Transverse colon (tissue), 4 donors: ENCODE data around the gene OXER1. TPM values are rescaled to one million over a fixed set of nuclear protein-coding genes. Genes with fewer than 3 reads are reported as not detected.

ENCODE experiments used
- DNase-seq: peaks from one replicate; pipeline ENCODE4 v3.0.0-alpha.2; 2019
- H3K27ac ChIP-seq, 4 donors: fragments of 200-600 bp; sonication (generic); 2 replicates each; pipeline ENCODE4 v1.5.1; 2016 to 2018; ENCODE audit warnings: inconsistent platforms in 4 of 4
- H3K27me3 ChIP-seq: fragments of 200-600 bp; sonication (generic); 2 replicates; pipeline ENCODE4 v1.5.1; 2017; ENCODE audit warnings: inconsistent platforms
- H3K36me3 ChIP-seq, 4 donors: fragments of 200-600 bp; sonication (generic); 2 replicates each; pipeline ENCODE4 v1.5.1; 2017 to 2019; ENCODE audit warnings: inconsistent platforms in 4 of 4
- H3K4me1 ChIP-seq, 4 donors: fragments of 200-600 bp; sonication (generic); 2 replicates each; pipeline ENCODE4 v1.5.1; 2017 to 2020; ENCODE audit warnings: inconsistent platforms in 4 of 4
- H3K4me3 ChIP-seq, 4 donors: fragments of 200-600 bp; sonication (generic); 1 replicate in 1 of 4; 2 replicates in 3 of 4; pipeline versions ENCODE4 v1.5.1 to v1.6.1; 2017 to 2019; ENCODE audit warnings: inconsistent platforms in 4 of 4
- H3K9me3 ChIP-seq, 2 donors: fragments of 200-600 bp; sonication (generic); 2 replicates each; pipeline ENCODE4 v1.5.1; 2017 to 2019; ENCODE audit warnings: inconsistent platforms in 2 of 2
- CTCF ChIP-seq, 5 experiments: fragments of 200-600 bp in 3 of 5; fragments of 450-650 bp in 2 of 5; sonication (generic) in 3 of 5; IDR thresholded peaks; 1 replicate in 2 of 5; 2 replicates in 3 of 5; pipeline ENCODE4 v1.5.1; 2016 to 2017; ENCODE audit warnings: antibody characterized with exemption in 5 of 5, inconsistent platforms in 3 of 5, mild to moderate bottlenecking in 2 of 5, moderate library complexity in 1 of 5
- EP300 ChIP-seq: sonication (generic); formaldehyde crosslinking; IDR thresholded peaks from one replicate; pipeline ENCODE4 v1.6.1; 2017; ENCODE audit warnings: antibody characterized with exemption, low read depth
- POLR2A ChIP-seq: fragments of 450-650 bp; IDR thresholded peaks from one replicate; pipeline ENCODE4 v1.6.1; 2016; ENCODE audit warnings: antibody characterized with exemption, mild to moderate bottlenecking, moderate library complexity
- POLR2AphosphoS5 ChIP-seq, 3 donors: sonication (generic); formaldehyde crosslinking; IDR thresholded peaks; one replicate each; pipeline ENCODE4 v1.6.1; 2016; ENCODE audit warnings: antibody characterized with exemption in 3 of 3
- WGBS, 2 donors: methylation state at CpG; one replicate each; pipeline ENCODE4 v1.1.5; 2018; ENCODE audit warnings: low coverage in 1 of 2; 5-methylcytosine and 5-hydroxymethylcytosine counted together
- in situ Hi-C, 4 donors: fragments of 200-750 bp; cut with MboI; loops; one replicate each; pipeline versions ENCODE4 v1.15.0 to v1.15.1; 2017; ENCODE audit warnings: low sequenced_read_pairs in 3 of 4, low pct_ligation_motif_present in 1 of 4, low pct_unique_long_range_greater_than_20kb in 1 of 4
- intact Hi-C: fragments of 100-400 bp; cut with DNase I; formaldehyde crosslinking; loops from one replicate; pipeline ENCODE4 v1.15.1; 2023; ENCODE audit warnings: low total_unique reads
- total RNA-seq, 4 donors: library from RNA; depleted of rRNA; stranded (reverse); fragments of >200 nt; gene quantifications; one replicate each; pipeline ENCODE4 v1.1.0, GENCODE V29; 2016

The OXER1 gene
- total RNA-seq, 4 donors from 2014 or later: 0.48 to 6.4 (median 4.9) TPM; not detected in 1

GRCh38 chr2:42806786-42807185 lies 42.9 kb upstream of the OXER1 start:
- Histone ChIP-seq H3K4me3 (no peak overlapping the region), H3K4me1 (peaks cover 4 to 12% (median 6%) of the 10 kb centered on the region in 4 donors), H3K36me3 (no peaks in the 10 kb centered on the region), H3K27ac (no peak overlapping the region), H3K27me3 (no peaks in the 10 kb centered on the region), H3K9me3 (no peaks in the 10 kb centered on the region)
- intact Hi-C loops: no loop called here
- TF ChIP-seq POLR2A: no peak
- no peak for TF ChIP-seq CTCF (IDR thresholded peaks at IDR 0.05)
- TF ChIP-seq EP300: no peak
- no peak for TF ChIP-seq POLR2AphosphoS5 (IDR thresholded peaks at IDR 0.05)
- no peak for DNase-seq
- in situ Hi-C loops: no loop called here
- WGBS, 2 donors: 91 to 92% methylated on average over 3 to 6 of the region's 6 CpGs

GRCh38 chr2:42804891-42805290 lies 41.0 kb upstream of the OXER1 start:
- Histone ChIP-seq H3K27ac (no peak overlapping the region), H3K27me3 (no peaks in the 10 kb centered on the region), H3K4me1 (peaks cover 4 to 12% (median 6%) of the 10 kb centered on the region in 4 donors), H3K9me3 (no peaks in the 10 kb centered on the region), H3K4me3 (no peak overlapping the region), H3K36me3 (no peaks in the 10 kb centered on the region)
- intact Hi-C loops: no loop called here
- TF ChIP-seq EP300 (no peak), POLR2A (no peak)
- 76% methylated on average over 5 of the region's 5 CpGs; no CpG with 5 or more reads in 1 of the 2 donors for WGBS, 2 donors
- no peak for DNase-seq
- in situ Hi-C loops: no loop called here

DNA sequence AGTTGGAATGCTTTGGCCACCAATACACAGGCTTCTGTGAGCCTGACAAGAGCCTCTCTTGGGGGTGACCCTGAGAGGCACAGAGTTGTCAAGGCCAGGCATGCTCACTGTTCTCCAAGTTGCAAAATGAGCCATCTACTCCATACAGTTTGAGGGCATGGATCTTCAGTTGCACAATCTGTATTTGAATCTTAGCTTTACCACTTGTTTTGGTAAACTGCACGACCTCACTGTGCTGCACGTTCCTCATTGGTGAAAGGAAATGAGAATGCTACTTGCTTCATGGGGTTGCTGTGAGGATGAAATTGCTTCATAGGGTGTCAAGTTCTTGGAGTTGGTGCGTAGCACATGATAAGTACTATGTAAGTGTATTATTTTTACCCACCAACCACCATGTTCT lies 40.4 kb upstream of the OXER1 start:
- Histone ChIP-seq H3K4me3 (no peak overlapping the region), H3K27ac (no peak overlapping the region), H3K9me3 (no peaks in the 10 kb centered on the region), H3K4me1 (peaks cover 4 to 10% (median 5%) of the 10 kb centered on the region in 4 donors), H3K27me3 (no peaks in the 10 kb centered on the region), H3K36me3 (no peaks in the 10 kb centered on the region)
- intact Hi-C loops: no loop called here
- TF ChIP-seq POLR2A (no peak), EP300 (no peak), CTCF (IDR thresholded peaks at IDR 0.05) (no peak), POLR2AphosphoS5 (IDR thresholded peaks at IDR 0.05) (no peak)
- WGBS, 2 donors: 64 to 80% methylated on average over 3 of the region's 3 CpGs
- in situ Hi-C loops: no loop called here
- no peak for DNase-seq

DNA sequence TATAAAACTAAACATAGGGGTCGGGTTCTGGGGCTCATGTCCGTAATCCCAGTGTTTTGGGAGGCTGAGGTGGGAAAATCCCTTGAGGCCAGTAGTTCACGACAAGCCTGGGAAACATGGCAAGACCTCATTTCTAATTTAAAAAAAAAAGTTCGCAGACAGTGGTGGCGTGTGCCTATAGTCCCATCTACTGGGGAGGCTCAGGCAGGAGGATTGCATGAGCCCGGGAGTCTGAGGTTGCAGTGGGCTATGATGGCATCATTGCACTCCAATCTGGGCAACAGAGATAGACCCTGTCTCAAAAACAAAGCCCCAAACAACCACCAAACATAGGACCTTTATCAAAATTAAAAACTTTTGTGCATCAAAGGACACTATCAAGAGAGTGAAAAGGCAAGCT lies 38.2 kb upstream of the OXER1 start:
- no peak for TF ChIP-seq POLR2A
- TF ChIP-seq EP300: no peak
- TF ChIP-seq POLR2AphosphoS5 (IDR thresholded peaks at IDR 0.05): no peak
- Histone ChIP-seq H3K4me1 (peaks cover 0 to 5% (median 0%) of the 10 kb centered on the region in 4 donors), H3K36me3 (no peaks in the 10 kb centered on the region), H3K9me3 (no peaks in the 10 kb centered on the region), H3K27ac (no peak overlapping the region), H3K27me3 (no peaks in the 10 kb centered on the region), H3K4me3 (no peak overlapping the region)
- 91 to 93% methylated on average over 2 to 6 of the region's 6 CpGs for WGBS, 2 donors
- in situ Hi-C loops (no loop called here), intact Hi-C loops (no loop called here)
- no peak for DNase-seq

- 49 to 60% methylated on average over 3 to 4 of the region's 4 CpGs for WGBS, 2 donors
- no peak for DNase-seq
- Histone ChIP-seq H3K4me1 (peaks cover 0 to 5% (median 0%) of the 10 kb centered on the region in 4 donors), H3K4me3 (no peak overlapping the region), H3K27me3 (no peaks in the 10 kb centered on the region), H3K9me3 (no peaks in the 10 kb centered on the region), H3K27ac (peak overlapping the region in 1 of 4 donors; percentile 13), H3K36me3 (no peaks in the 10 kb centered on the region)
- in situ Hi-C loops: no loop called here
- TF ChIP-seq CTCF (IDR thresholded peaks at IDR 0.05): no peak
- TF ChIP-seq EP300: no peak
- TF ChIP-seq POLR2AphosphoS5 (IDR thresholded peaks at IDR 0.05): no peak
- no peak for TF ChIP-seq POLR2A
- intact Hi-C loops: no loop called here
These were observed 37.4 kb upstream of the OXER1 start for GRCh38 chr2:42801381-42801780.
